Measurements from ENCODE around the gene TLE7. TPM values are rescaled to one million over a fixed set of nuclear protein-coding genes. Genes with fewer than 3 reads are reported as not detected.

TLE7 gene
- total and polyA plus RNA-seq, 2 experiments from 2014 or later, result 0.44 to 2.5 TPM

- no peak for TF ChIP-seq ZNF462 (CRISPR knock-in tag; IDR thresholded peaks at IDR 0.05)
- no peak for TF ChIP-seq EZH2phosphoT487 (IDR thresholded peaks at IDR 0.05; ENCODE audit: unreplicated experiment)
- TF ChIP-seq, protein P1, sequence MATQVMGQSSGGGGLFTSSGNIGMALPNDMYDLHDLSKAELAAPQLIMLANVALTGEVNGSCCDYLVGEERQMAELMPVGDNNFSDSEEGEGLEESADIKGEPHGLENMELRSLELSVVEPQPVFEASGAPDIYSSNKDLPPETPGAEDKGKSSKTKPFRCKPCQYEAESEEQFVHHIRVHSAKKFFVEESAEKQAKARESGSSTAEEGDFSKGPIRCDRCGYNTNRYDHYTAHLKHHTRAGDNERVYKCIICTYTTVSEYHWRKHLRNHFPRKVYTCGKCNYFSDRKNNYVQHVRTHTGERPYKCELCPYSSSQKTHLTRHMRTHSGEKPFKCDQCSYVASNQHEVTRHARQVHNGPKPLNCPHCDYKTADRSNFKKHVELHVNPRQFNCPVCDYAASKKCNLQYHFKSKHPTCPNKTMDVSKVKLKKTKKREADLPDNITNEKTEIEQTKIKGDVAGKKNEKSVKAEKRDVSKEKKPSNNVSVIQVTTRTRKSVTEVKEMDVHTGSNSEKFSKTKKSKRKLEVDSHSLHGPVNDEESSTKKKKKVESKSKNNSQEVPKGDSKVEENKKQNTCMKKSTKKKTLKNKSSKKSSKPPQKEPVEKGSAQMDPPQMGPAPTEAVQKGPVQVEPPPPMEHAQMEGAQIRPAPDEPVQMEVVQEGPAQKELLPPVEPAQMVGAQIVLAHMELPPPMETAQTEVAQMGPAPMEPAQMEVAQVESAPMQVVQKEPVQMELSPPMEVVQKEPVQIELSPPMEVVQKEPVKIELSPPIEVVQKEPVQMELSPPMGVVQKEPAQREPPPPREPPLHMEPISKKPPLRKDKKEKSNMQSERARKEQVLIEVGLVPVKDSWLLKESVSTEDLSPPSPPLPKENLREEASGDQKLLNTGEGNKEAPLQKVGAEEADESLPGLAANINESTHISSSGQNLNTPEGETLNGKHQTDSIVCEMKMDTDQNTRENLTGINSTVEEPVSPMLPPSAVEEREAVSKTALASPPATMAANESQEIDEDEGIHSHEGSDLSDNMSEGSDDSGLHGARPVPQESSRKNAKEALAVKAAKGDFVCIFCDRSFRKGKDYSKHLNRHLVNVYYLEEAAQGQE (IDR thresholded peaks at IDR 0.05; ENCODE audit: unreplicated experiment), result no peak
- no peak for TF ChIP-seq ZNF114 (CRISPR knock-in tag; IDR thresholded peaks at IDR 0.05)
- no peak for TF ChIP-seq POLR2AphosphoS5 (IDR thresholded peaks at IDR 0.05; ENCODE audit: low read depth)
- no peak for TF ChIP-seq CREB1 (CRISPR knock-in tag; IDR thresholded peaks at IDR 0.05; ENCODE audit: low read depth)
- no peak for TF ChIP-seq JUNB (IDR thresholded peaks at IDR 0.05; ENCODE audit: unreplicated experiment)
- no peak for TF ChIP-seq ZNF331 (CRISPR knock-in tag; IDR thresholded peaks at IDR 0.05; ENCODE audit: low read depth)
- TF ChIP-seq STAT1 (IDR thresholded peaks at IDR 0.05; ENCODE audit: unreplicated experiment), result no peak
Observed at GRCh38 chr16:71396594-71396993, 45.3 kb downstream of the TLE7 start (continued).

All from GM23338 (cell line).